ENCODE measurements around the gene TMIE. TPM values are rescaled to one million over a fixed set of nuclear protein-coding genes. Genes with fewer than 3 reads are reported as not detected.

Gene TMIE
- total RNA-seq, 1 donor from 2014 or later = 1.7 TPM

- intact Hi-C loops (cut with DNase I) = no loop called here
- H3K4me3 ChIP-seq = no peak overlapping the region
- H3K27me3 ChIP-seq = no peaks in the 10 kb centered on the region
- ATAC-seq = no peak
- no peak for TF ChIP-seq CTCF (IDR thresholded peaks at IDR 0.05)
- no peaks in the 10 kb centered on the region for H3K9me3 ChIP-seq
- DNase-seq = peak; percentile 57
- no peaks in the 10 kb centered on the region for H3K36me3 ChIP-seq
- H3K27ac ChIP-seq = no peak overlapping the region
- H3K4me1 ChIP-seq = peaks cover 10% of the 10 kb centered on the region
Observed at GRCh38 chr3:46667657-46668056, 33.5 kb upstream of the TMIE start.

GRCh38 chr3:46668116-46668515 is 33.1 kb upstream of the TMIE start:
- DNase-seq (peak; percentile 52), ATAC-seq (no peak)
- TF ChIP-seq CTCF (IDR thresholded peaks at IDR 0.05) = no peak
- Histone ChIP-seq H3K4me3 (no peak overlapping the region), H3K9me3 (no peaks in the 10 kb centered on the region), H3K27me3 (no peaks in the 10 kb centered on the region), H3K27ac (no peak overlapping the region), H3K36me3 (no peaks in the 10 kb centered on the region), H3K4me1 (peaks cover 7% of the 10 kb centered on the region)
- intact Hi-C loops (cut with DNase I) = no loop called here

GRCh38 chr3:46668591-46668990 is 32.6 kb upstream of the TMIE start:
- Histone ChIP-seq H3K27ac (no peak overlapping the region), H3K4me3 (no peak overlapping the region), H3K9me3 (no peaks in the 10 kb centered on the region), H3K27me3 (no peaks in the 10 kb centered on the region), H3K4me1 (peaks cover 2% of the 10 kb centered on the region), H3K36me3 (no peaks in the 10 kb centered on the region)
- DNase-seq (peak; percentile 43), ATAC-seq (peak; percentile 6)
- no peak for TF ChIP-seq CTCF (IDR thresholded peaks at IDR 0.05)
- intact Hi-C loops (cut with DNase I) = no loop called here

- ATAC-seq (no peak), DNase-seq (peak; percentile 63)
- no peaks in the 10 kb centered on the region for H3K36me3 ChIP-seq
- no peak overlapping the region for H3K27ac ChIP-seq
- no peaks in the 10 kb centered on the region for H3K4me1 ChIP-seq
- intact Hi-C loops (cut with DNase I) = no loop called here
- no peaks in the 10 kb centered on the region for H3K9me3 ChIP-seq
- no peak for TF ChIP-seq CTCF (IDR thresholded peaks at IDR 0.05)
- H3K27me3 ChIP-seq = no peaks in the 10 kb centered on the region
- H3K4me3 ChIP-seq = no peak overlapping the region
Observed at GRCh38 chr3:46669191-46669999, 31.8 kb upstream of the TMIE start.

GRCh38 chr3:46670000-46670890 is 30.9 kb upstream of the TMIE start:
- peaks cover 3% of the 10 kb centered on the region for H3K36me3 ChIP-seq
- no peak for TF ChIP-seq CTCF (IDR thresholded peaks at IDR 0.05)
- no peaks in the 10 kb centered on the region for H3K9me3 ChIP-seq
- DNase-seq (peak; percentile 33), ATAC-seq (no peak)
- H3K4me3 ChIP-seq = no peak overlapping the region
- H3K4me1 ChIP-seq = no peaks in the 10 kb centered on the region
- H3K27me3 ChIP-seq = no peaks in the 10 kb centered on the region
- no peak overlapping the region for H3K27ac ChIP-seq
- intact Hi-C loops (cut with DNase I) = no loop called here

All from upper lobe of right lung (tissue), 1 donor.